ENCODE data around the gene DDAH2.
A peak's percentile ranks its signal among the peaks of the same experiment; 100 is the strongest.

The DDAH2 gene

DNA sequence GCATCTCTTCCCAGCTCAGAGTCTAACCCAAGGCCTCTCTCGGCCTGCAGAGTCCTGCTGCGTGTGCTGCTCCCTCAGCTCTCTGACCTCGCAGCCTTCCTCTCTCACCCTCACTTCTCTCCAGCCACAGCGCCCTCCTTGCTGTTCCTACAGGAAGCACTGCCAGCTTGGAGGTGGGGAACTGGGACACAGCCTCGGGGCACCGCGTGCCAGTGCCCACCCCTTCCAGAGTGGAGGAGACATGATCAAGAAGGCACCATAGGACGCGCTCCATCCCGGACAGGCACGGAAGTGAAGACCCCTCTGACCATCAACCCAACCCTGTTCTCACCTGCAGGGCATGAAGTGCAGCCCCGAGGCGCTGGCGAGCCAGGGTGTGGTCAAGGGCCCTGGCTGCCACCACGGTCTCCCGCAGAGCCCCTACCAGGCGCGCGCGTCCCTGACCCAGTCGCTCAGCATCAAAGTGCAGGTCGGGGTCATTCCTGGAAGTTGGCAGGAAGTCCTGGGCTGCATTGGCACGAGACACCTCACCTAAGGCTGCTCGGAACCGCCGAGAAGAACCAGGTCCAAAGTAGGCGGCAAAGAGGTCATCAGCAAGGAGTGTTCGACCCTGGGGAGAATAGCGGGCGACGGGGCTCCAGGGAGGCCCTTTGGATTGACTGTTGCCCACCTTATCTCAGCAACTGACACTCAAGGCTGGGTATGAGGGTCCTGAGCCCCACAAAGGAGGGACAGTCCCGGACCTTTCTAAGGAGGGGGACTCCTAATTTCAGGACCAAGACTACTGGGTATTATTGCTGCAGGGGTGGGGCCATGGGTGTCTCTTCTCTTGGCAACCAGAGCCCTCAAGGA lies 46.8 kb upstream of the DDAH2 start:
- no peak for DNase-seq (ENCODE audit: extremely low spot score)
- TF ChIP-seq, protein P1, sequence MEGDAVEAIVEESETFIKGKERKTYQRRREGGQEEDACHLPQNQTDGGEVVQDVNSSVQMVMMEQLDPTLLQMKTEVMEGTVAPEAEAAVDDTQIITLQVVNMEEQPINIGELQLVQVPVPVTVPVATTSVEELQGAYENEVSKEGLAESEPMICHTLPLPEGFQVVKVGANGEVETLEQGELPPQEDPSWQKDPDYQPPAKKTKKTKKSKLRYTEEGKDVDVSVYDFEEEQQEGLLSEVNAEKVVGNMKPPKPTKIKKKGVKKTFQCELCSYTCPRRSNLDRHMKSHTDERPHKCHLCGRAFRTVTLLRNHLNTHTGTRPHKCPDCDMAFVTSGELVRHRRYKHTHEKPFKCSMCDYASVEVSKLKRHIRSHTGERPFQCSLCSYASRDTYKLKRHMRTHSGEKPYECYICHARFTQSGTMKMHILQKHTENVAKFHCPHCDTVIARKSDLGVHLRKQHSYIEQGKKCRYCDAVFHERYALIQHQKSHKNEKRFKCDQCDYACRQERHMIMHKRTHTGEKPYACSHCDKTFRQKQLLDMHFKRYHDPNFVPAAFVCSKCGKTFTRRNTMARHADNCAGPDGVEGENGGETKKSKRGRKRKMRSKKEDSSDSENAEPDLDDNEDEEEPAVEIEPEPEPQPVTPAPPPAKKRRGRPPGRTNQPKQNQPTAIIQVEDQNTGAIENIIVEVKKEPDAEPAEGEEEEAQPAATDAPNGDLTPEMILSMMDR (IDR thresholded peaks at IDR 0.05; ENCODE audit: control extremely low read depth, extremely low read depth, low read depth, missing control alignments), result no peak
- CTCF ChIA-PET, result interaction anchor here (1.0 to 2.8 kb wide), 5 partner anchors 8 to 349 kb away, joined by 3 to 10 read pairs (median 4); no protein-coding TSS in a partner anchor
- POLR2A ChIA-PET, result interaction anchor here (0.7 kb wide), 1 partner anchor 406 kb away, joined by 6 read pairs; no protein-coding TSS in a partner anchor

DNA sequence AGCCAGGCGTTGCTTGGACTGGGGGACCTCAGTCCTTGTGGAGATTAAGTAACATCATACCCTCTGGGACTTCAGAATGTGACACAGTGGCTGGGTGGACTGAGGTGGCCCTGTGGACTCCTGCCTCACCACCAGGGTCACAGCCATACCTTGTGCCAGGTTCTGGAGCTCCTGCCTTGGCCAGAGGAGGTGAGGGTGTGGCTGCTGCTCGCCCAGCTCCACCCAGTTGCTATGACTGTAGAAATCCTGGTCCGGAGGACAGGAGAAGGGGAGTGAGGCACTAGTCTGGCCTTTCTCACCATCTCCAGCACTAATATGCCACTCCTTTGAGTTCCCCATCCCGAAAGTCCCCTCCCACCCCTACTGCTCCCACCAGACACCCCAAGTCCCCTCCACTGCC lies 46.1 kb upstream of the DDAH2 start:
- TF ChIP-seq, protein P1 (IDR thresholded peaks at IDR 0.05; ENCODE audit: control extremely low read depth, extremely low read depth, low read depth, missing control alignments), result no peak
- ChIA-PET POLR2A (interaction anchor here (0.7 kb wide), 1 partner anchor 407 kb away, joined by 6 read pairs; no protein-coding TSS in a partner anchor), CTCF (interaction anchor here (1.0 to 2.8 kb wide), 7 partner anchors 9 to 349 kb away, joined by 3 to 10 read pairs (median 4); partner anchors contain the start of gene LSM2)
- no peak for DNase-seq (ENCODE audit: extremely low spot score)

DNA sequence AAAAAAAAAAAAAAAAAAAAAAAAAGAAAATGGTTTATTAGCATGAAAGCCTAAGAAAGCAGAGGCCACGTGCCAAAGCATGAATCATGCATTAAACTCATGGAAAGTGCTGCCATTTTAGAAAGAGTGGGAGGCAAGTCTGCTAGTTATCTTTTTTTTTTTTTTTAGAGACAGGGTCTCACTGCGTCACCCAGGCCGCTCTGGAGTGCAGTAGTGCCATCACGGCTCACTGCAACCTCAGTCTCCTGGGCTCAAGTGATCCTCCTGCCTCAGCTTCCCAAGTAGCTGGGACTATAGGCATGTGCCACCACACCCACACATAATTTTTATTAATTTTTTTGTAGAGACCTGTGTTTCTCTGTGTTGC lies 42.9 kb upstream of the DDAH2 start:
- ChIA-PET CTCF (interaction anchor here (1.0 to 4.0 kb wide), 5 partner anchors 19 to 59 kb away, joined by 3 to 73 read pairs (median 4); partner anchors contain the start of genes CLIC1, MSH5 and VARS1), POLR2A (interaction anchor here (0.7 to 1.4 kb wide), 2 partner anchors 24 to 207 kb away, joined by 4 read pairs; partner anchors contain the start of gene VARS1)
- no peak for DNase-seq (ENCODE audit: extremely low spot score)
- TF ChIP-seq, protein P1 (IDR thresholded peaks at IDR 0.05; ENCODE audit: control extremely low read depth, extremely low read depth, low read depth, missing control alignments), result no peak

DNA sequence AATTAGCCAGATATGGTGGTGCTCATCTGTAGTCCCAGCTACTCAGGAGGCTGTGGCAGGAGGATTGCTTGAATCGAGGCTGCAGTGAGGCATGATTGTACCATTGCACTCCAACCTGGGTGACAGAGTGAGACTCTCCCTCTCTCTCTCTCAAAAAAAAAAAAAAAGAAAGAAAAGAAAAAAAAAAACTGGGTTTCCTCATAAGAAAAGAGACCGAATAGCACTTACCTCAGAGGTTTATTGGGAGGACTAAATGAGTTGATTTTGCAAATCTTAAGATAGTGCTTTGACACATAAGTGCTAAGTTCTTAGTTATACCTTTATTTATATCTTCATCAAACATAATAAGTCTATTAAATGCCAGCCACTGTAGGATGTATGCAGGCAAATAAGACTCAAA lies 41.8 kb upstream of the DDAH2 start:
- CTCF ChIA-PET, result interaction anchor here (1.0 to 4.0 kb wide), 16 partner anchors 9 to 196 kb away, joined by 3 to 73 read pairs (median 12); partner anchors contain the start of genes CLIC1, DDAH2, LSM2 and MSH5
- no peak for DNase-seq (ENCODE audit: extremely low spot score)
- TF ChIP-seq, protein P1 (IDR thresholded peaks at IDR 0.05; ENCODE audit: control extremely low read depth, extremely low read depth, low read depth, missing control alignments), result no peak
- POLR2A ChIA-PET, result no interaction called here

DNA sequence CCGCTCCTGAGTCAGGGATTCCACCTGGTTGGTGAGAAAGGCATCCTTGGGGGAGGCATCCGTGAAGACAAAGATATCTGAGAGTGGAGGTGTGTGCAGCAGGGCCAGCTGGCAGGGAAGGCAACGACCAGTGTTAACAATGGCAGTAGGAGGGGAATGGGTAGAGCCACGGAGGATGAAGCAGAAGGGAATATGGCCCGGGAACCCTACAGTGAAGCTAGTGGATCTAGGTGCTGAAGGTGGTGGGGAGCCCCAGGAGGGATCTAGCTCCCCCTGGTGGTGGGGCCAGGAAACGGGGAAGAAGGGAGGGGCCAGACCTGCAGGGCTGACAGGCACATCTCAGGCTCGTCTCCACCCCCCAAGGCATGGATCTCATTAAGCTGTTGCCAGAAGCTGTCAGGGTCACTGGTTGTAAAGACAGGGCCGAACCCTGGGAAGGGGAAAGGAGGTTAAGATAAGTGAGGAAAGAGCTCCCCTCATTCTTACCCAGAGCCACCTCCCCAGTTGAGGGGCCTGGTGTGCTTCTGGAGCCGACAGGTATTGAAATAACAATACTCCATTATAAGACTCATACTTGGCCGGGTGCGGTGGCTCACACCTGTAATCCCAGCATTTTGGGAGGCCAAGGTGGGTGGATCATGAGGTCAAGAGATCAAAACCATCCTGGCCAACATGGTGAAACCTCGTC lies 40.7 kb upstream of the DDAH2 start:
- peak; percentile 92 for DNase-seq (ENCODE audit: extremely low spot score)
- TF ChIP-seq, protein P1 (IDR thresholded peaks at IDR 0.05; ENCODE audit: control extremely low read depth, extremely low read depth, low read depth, missing control alignments), result peak; percentile 69
- ChIA-PET POLR2A (interaction anchor here (0.8 to 1.6 kb wide), 4 partner anchors 11 to 45 kb away, joined by 3 read pairs; partner anchors contain the start of genes HSPA1A, HSPA1L, MSH5 and VARS1), CTCF (interaction anchor here (0.7 to 4.0 kb wide), 41 partner anchors 10 to 228 kb away, joined by 3 to 73 read pairs (median 5); partner anchors contain the start of genes CLIC1, DDAH2, DDX39B and GPANK1)
